Erythroblast (primary cell): ENCODE data around the gene PKN3.

ENCODE experiments used
- GATA1 ChIP-seq: IDR thresholded peaks from 2 replicates; pipeline ENCODE4 v1.6.1; 2011; ENCODE audit warnings: low read depth, mild to moderate bottlenecking, control low read depth, low read length, moderate library complexity
- POLR2A ChIP-seq: IDR thresholded peaks from 2 replicates; pipeline ENCODE4 v1.6.1; 2011; ENCODE audit warnings: mild to moderate bottlenecking, low read length

DNA sequence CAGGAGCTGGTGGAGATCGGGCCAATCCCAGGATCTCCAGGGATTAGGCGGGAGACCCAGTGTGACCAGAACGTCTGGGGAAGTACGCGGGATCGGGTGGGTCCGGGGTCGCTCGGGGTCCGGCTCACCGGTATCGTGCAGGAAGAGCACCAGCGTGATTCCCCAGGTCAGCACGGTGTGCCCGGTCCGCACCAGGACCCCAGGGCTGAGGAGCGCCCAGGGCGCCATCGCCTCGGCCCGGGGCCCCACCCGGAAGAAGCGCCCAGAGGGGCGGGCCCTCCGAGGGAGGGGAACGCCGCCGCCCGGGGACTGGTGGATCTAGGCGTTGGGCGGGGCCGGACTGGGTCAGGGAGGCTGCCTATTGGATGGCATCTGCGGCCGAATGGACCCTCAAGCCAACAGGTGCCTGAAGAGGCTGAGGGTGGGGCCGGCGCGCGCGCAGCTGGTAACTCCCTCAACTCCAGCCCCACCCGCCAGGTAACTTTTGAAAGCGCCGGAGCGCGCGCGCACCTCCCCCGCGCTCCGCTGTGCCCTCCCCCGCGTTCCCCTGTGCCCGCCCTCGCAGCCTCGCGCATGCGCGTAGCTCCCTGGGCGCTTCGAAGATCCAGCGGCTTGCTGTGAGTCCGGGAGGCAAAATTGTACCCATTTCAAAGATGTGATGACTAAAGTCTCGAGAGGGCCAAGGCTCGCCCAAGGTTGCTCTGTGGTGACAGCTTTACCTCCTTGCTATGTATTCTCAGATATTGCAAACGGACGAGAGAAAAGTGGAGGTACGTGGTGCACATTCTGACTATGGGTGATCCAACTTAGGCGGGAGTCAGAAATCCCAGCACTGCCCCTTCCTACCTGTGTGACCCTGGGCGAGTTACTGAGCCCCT is 21.8 kb downstream of the PKN3 start, which contains the start of gene ZDHHC12:
- TF ChIP-seq POLR2A: peak; percentile 91
- no peak for TF ChIP-seq GATA1
